Measurements from ENCODE around the gene DGKQ.

- TF ChIP-seq EP300 (IDR thresholded peaks at IDR 0.05): no peak
- TF ChIP-seq CTCF (IDR thresholded peaks at IDR 0.05): no peak
- TF ChIP-seq HMGXB4 (CRISPR knock-in tag; IDR thresholded peaks at IDR 0.05; ENCODE audit: borderline replicate concordance): no peak
- TF ChIP-seq EHMT2 (IDR thresholded peaks at IDR 0.05; ENCODE audit: low read depth): no peak
- TF ChIP-seq POLR2A (IDR thresholded peaks at IDR 0.05; ENCODE audit: low read length): no peak
- TF ChIP-seq HDAC2 (IDR thresholded peaks at IDR 0.05): no peak
- TF ChIP-seq REST (IDR thresholded peaks at IDR 0.05): no peak
- TF ChIP-seq RAD21 (conservative IDR thresholded peaks at IDR 0.05 in 1 of 2, IDR thresholded peaks at IDR 0.05 in 1 of 2): no peak
- no peak for TF ChIP-seq CEBPB (IDR thresholded peaks at IDR 0.05)
- no peak for TF ChIP-seq MYC (IDR thresholded peaks at IDR 0.05; ENCODE audit: borderline replicate concordance, low read length)
- TF ChIP-seq SMC3 (IDR thresholded peaks at IDR 0.05): no peak
- no peak for TF ChIP-seq CBX8 (IDR thresholded peaks at IDR 0.05)
- no peak for TF ChIP-seq PHF8 (IDR thresholded peaks at IDR 0.05; ENCODE audit: borderline replicate concordance, low read depth)
Measured at GRCh38 chr4:971666-972500, 1.5 kb downstream of the DGKQ start.

All from A549 (cell line).